ENCODE data around the gene MAT2A.

DNA sequence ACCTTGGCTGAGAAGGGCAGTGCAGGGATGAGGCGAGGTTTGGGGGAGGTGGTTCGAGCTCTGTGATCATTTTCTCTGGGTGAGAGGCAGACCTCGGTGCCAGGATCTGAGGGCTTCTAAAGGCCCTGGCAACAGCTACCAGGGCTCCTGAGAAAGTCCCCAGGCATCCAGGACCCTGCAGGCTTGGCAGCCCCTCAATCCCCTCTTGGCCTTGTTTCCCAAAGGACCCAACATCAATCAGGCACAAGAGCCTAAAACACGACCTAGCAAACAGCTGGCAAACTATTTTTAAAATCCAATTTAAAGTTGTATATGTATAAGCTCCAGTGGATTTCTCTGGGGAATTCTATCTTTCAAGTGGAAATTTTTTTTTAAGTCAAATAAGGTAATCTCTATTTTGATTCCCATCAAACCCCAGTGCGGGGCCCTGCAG is 15.0 kb upstream of the MAT2A start:
- TF ChIP-seq MEF2A (IDR thresholded peaks at IDR 0.05; ENCODE audit: control insufficient read depth, low read depth, low read length) (no peak), ZNF124 (CRISPR knock-in tag; IDR thresholded peaks at IDR 0.05) (no peak), GATAD2B (IDR thresholded peaks at IDR 0.05; ENCODE audit: borderline replicate concordance) (no peak), ZNF445 (CRISPR knock-in tag; IDR thresholded peaks at IDR 0.05; ENCODE audit: low read depth) (no peak), SRSF7 (optimal IDR thresholded peaks at IDR 0.05; ENCODE audit: low read depth, low read length) (no peak), BCOR (IDR thresholded peaks at IDR 0.05) (no peak)
- TF ChIP-seq, protein P1, sequence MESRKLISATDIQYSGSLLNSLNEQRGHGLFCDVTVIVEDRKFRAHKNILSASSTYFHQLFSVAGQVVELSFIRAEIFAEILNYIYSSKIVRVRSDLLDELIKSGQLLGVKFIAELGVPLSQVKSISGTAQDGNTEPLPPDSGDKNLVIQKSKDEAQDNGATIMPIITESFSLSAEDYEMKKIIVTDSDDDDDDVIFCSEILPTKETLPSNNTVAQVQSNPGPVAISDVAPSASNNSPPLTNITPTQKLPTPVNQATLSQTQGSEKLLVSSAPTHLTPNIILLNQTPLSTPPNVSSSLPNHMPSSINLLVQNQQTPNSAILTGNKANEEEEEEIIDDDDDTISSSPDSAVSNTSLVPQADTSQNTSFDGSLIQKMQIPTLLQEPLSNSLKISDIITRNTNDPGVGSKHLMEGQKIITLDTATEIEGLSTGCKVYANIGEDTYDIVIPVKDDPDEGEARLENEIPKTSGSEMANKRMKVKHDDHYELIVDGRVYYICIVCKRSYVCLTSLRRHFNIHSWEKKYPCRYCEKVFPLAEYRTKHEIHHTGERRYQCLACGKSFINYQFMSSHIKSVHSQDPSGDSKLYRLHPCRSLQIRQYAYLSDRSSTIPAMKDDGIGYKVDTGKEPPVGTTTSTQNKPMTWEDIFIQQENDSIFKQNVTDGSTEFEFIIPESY (CRISPR knock-in tag; IDR thresholded peaks at IDR 0.05) = no peak

Measured in K562 (cell line).